ENCODE data around the gene EIF4E2.

Gene EIF4E2

GRCh38 chr2:232539298-232540231 is 10.9 kb upstream of the EIF4E2 start, which contains the start of gene CHRNG:
Gene CHRNG, plus strand, starts transcription at chr2:232539692. Its CDS starts 56 bp downstream, at chr2:232539748.
- DNase-seq, result no peak

GRCh38 chr2:232540441-232541041 is 9.9 kb upstream of the EIF4E2 start:
- no peak for DNase-seq

- DNase-seq, result peak; percentile 88
Observed at GRCh38 chr2:232541195-232541960, 9.1 kb upstream of the EIF4E2 start.

GRCh38 chr2:232541961-232542714 is 8.4 kb upstream of the EIF4E2 start:
- no peak for DNase-seq

GRCh38 chr2:232542715-232543467 is 7.6 kb upstream of the EIF4E2 start:
- DNase-seq, result no peak

- no peak for DNase-seq
Observed at GRCh38 chr2:232543491-232543890, 7.0 kb upstream of the EIF4E2 start.

- DNase-seq, result no peak
Observed at GRCh38 chr2:232543928-232544631, 6.4 kb upstream of the EIF4E2 start.

- no peak for DNase-seq
Observed at GRCh38 chr2:232544674-232545073, 5.8 kb upstream of the EIF4E2 start.

GRCh38 chr2:232545511-232546375 is 4.7 kb upstream of the EIF4E2 start:
- peak; percentile 43 for DNase-seq

GRCh38 chr2:232547991-232548390 is 2.5 kb upstream of the EIF4E2 start:
- no peak for DNase-seq

GRCh38 chr2:232549655-232550353 is 685 bp upstream of the EIF4E2 start:
- DNase-seq, result no peak

GRCh38 chr2:232551250-232551638 is 755 bp downstream of the EIF4E2 start:
- DNase-seq, result peak; percentile 44

- no peak for DNase-seq
Observed at GRCh38 chr2:232551776-232552175, 1.3 kb downstream of the EIF4E2 start.

- DNase-seq, result no peak
Observed at GRCh38 chr2:232556426-232556825, 5.9 kb downstream of the EIF4E2 start.

GRCh38 chr2:232562515-232563151 is 12.1 kb downstream of the EIF4E2 start:
- peak; percentile 34 for DNase-seq

- no peak for DNase-seq
Observed at GRCh38 chr2:232563580-232563979, 13.1 kb downstream of the EIF4E2 start.

- peak; percentile 38 for DNase-seq
Observed at GRCh38 chr2:232567721-232568120, 17.2 kb downstream of the EIF4E2 start.

- peak; percentile 82 for DNase-seq
Observed at GRCh38 chr2:232568161-232568560, 17.7 kb downstream of the EIF4E2 start.

GRCh38 chr2:232569541-232569940 is 19.1 kb downstream of the EIF4E2 start:
- no peak for DNase-seq

Data from hematopoietic multipotent progenitor cell treated with erythropoietin and hydrocortisone succinate and interleukin-3 and kit ligand, for 4 days (in vitro differentiated cells).